Ureter (tissue), 1 donor: ENCODE results near the gene FMN2. TPM values are rescaled to one million over a fixed set of nuclear protein-coding genes. Genes with fewer than 3 reads are reported as not detected.
"Not testable (repeated sequence)": the region's sequence is repeated elsewhere in the genome, so short reads cannot be mapped to it uniquely, and the experiment has no call there.

ENCODE experiments used
- DNase-seq: peaks from one replicate; pipeline ENCODE4 v3.0.0-alpha.2; 2020; ENCODE audit warnings: low spot score
- total RNA-seq: library from RNA; stranded (reverse); gene quantifications from one replicate; pipeline ENCODE4 v1.2.4, GENCODE V29; 2023
- donor health status: DM: yes; HTN: yes; CAD: no.

The FMN2 gene
- total RNA-seq, 1 donor from 2014 or later = 0.49 TPM

- DNase-seq = no peak
Observed at GRCh38 chr1:240254778-240255291, 163.2 kb downstream of the FMN2 start.

GRCh38 chr1:240255922-240256321, 164.2 kb downstream of the FMN2 start:
- DNase-seq = no peak

GRCh38 chr1:240256836-240257503, 165.3 kb downstream of the FMN2 start:
- no peak for DNase-seq

- DNase-seq = no peak
Observed at GRCh38 chr1:240258910-240259309, 167.2 kb downstream of the FMN2 start.

GRCh38 chr1:240264494-240264893, 172.8 kb downstream of the FMN2 start:
- not testable (repeated sequence) for DNase-seq

GRCh38 chr1:240271081-240271480, 179.4 kb downstream of the FMN2 start:
- DNase-seq = no peak

- no peak for DNase-seq
Observed at GRCh38 chr1:240274569-240274968, 182.9 kb downstream of the FMN2 start.

- DNase-seq = not testable (repeated sequence)
Observed at GRCh38 chr1:240275219-240275618, 183.5 kb downstream of the FMN2 start.

- DNase-seq = no peak
Observed at GRCh38 chr1:240278082-240278481, 186.4 kb downstream of the FMN2 start.

- no peak for DNase-seq
Observed at GRCh38 chr1:240280560-240281322, 189.1 kb downstream of the FMN2 start.

GRCh38 chr1:240282061-240282830, 190.6 kb downstream of the FMN2 start:
- DNase-seq = no peak

- DNase-seq = no peak
Observed at GRCh38 chr1:240284656-240285414, 193.2 kb downstream of the FMN2 start.

GRCh38 chr1:240285540-240285939, 193.9 kb downstream of the FMN2 start:
- DNase-seq = no peak

GRCh38 chr1:240287722-240288121, 196.0 kb downstream of the FMN2 start:
- no peak for DNase-seq

- DNase-seq = no peak
Observed at GRCh38 chr1:240293706-240294105, 202.0 kb downstream of the FMN2 start.

- DNase-seq = no peak
Observed at GRCh38 chr1:240294566-240294965, 202.9 kb downstream of the FMN2 start.

- DNase-seq = no peak
Observed at GRCh38 chr1:240295811-240296210, 204.1 kb downstream of the FMN2 start.

GRCh38 chr1:240304466-240304865, 212.8 kb downstream of the FMN2 start:
- DNase-seq = no peak

- DNase-seq = no peak
Observed at GRCh38 chr1:240306673-240307072, 215.0 kb downstream of the FMN2 start.

- no peak for DNase-seq
Observed at GRCh38 chr1:240308096-240308495, 216.4 kb downstream of the FMN2 start.

GRCh38 chr1:240309769-240310168, 218.1 kb downstream of the FMN2 start:
- no peak for DNase-seq
